ENCODE results near the gene CHCHD3.

DNA sequence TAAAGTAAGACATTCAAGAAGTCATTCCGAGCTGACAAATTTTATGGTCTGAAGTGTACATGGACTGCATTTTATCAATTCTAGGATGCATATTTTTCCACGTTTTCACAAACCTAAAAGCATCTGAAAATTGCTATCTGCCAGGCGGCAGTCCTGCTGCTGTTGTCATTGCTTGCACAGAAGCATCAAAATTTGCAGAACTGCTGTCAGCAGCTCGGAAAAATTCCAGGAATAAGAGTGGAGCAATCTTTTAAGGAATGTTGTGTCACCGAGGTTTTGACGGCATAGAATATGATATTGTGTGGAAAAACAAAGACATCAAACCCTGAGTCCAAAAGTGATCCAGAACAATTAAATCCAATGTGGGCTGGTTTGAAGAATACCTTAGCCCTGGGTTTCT lies 61.4 kb downstream of the CHCHD3 start:
- TF ChIP-seq GLIS3 (CRISPR knock-in tag; IDR thresholded peaks at IDR 0.05) (no peak), ZC3H10 (CRISPR knock-in tag; IDR thresholded peaks at IDR 0.05) (no peak), ZFP3 (CRISPR knock-in tag; IDR thresholded peaks at IDR 0.05) (no peak), SNAI2 (CRISPR knock-in tag; IDR thresholded peaks at IDR 0.05) (no peak), ZNF8 (CRISPR knock-in tag; IDR thresholded peaks at IDR 0.05) (no peak), ZNF565 (CRISPR knock-in tag; conservative IDR thresholded peaks at IDR 0.05; ENCODE audit: low read depth) (no peak), CSRNP3 (CRISPR knock-in tag; IDR thresholded peaks at IDR 0.05) (no peak), TSHZ2 (CRISPR knock-in tag; IDR thresholded peaks at IDR 0.05) (no peak)
- TF ChIP-seq, protein P1, sequence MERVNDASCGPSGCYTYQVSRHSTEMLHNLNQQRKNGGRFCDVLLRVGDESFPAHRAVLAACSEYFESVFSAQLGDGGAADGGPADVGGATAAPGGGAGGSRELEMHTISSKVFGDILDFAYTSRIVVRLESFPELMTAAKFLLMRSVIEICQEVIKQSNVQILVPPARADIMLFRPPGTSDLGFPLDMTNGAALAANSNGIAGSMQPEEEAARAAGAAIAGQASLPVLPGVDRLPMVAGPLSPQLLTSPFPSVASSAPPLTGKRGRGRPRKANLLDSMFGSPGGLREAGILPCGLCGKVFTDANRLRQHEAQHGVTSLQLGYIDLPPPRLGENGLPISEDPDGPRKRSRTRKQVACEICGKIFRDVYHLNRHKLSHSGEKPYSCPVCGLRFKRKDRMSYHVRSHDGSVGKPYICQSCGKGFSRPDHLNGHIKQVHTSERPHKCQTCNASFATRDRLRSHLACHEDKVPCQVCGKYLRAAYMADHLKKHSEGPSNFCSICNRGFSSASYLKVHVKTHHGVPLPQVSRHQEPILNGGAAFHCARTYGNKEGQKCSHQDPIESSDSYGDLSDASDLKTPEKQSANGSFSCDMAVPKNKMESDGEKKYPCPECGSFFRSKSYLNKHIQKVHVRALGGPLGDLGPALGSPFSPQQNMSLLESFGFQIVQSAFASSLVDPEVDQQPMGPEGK (CRISPR knock-in tag; IDR thresholded peaks at IDR 0.05; ENCODE audit: borderline replicate concordance) = no peak

Measured in SK-N-SH treated with all-trans-retinoic acid at 6 μM for 48 hours (cell line).